GM21528 (cell line): ENCODE measurements around the gene NRTN.
"Not testable (repeated sequence)": the region's sequence is repeated elsewhere in the genome, so short reads cannot be mapped to it uniquely, and the experiment has no call there.

Source experiments
- ATAC-seq: cut with Tn5 transposase; IDR thresholded peaks from one replicate; pipeline ENCODE4 v1.9.1; 2021; ENCODE audit warnings: mild to moderate bottlenecking, moderate library complexity; ENCODE audit not compliant: unreplicated experiment, low FRiP score

The NRTN gene, protein sequence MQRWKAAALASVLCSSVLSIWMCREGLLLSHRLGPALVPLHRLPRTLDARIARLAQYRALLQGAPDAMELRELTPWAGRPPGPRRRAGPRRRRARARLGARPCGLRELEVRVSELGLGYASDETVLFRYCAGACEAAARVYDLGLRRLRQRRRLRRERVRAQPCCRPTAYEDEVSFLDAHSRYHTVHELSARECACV

DNA sequence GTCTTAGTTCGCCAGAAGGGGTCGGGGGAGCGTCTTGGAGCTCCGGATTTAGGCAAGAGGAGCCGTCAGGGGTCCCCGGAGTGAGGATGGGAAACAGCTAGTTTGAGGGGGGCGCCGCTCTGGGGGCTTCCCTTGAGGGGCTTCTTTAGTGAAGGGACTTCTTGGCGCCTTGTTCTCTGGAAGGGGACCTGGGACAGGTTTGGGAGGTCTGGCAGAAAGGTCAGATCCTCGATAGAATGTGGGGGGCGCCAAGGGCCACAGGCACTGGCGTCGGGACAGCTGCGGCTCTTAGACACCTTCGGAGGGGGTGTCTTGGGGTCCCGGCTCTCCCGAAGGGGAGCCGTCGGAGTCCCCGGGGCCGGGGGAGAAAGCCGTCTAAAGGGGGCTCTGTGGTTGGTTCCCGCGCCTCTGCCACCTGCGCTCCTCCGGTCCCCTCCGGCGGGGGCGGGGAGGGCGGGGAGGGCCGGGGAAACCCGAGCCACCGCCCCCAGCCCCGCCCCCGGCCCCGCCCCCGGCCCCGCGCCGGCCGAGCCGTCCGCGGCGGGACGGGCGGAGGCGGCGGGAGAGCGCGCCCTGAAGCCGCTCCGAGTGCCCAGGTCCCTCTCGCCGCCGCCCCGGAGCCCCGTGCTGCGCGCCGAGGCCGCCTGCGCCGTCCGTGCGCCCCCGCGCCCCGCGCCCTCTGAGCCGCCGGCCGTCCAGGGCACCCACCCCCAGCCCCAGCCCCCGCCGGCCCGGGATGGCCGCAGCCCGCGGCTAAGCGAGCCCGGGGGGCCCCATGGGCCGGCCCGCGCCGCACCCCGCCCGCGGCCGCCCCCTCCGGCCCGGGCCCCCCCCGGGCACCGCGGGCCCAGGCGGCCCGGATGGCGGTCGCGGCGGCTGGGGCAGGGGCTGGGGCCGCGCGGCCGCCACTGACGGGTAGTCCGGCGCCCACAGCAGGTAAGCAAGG, at the start of gene NRTN:
NRTN (plus strand) TSS at position 552 of the 946 bp plus-strand sequence. CDS start 19,099 bp downstream, outside the sequence.
- no peak for ATAC-seq

DNA sequence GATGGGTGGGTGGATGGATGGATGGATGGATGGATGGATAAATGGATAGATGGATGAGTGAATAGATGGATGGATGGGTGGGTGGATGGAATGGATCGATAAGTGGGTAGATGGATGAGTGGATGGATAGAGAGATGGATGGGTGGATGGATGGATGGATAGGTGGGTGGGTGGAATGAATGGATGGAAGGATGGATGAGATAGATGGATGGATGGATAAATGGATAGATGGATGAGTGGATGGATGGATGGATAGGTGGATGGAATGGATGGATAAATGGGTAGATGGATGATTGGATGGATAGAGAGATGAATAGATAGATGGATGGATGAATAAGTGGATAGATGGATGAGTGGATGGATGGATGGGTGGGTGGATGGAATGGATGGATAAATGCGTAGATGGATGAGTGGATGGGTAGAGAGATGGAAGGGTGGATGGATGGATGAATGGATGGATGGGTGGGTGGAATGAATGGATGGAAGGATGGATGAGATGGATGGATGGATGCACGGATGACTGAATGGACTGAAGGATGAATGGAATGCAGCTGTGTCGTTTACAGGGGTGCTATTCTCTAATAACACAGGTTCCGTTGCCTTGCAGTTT, 42.2 kb upstream of the NRTN start:
- ATAC-seq = no peak

DNA sequence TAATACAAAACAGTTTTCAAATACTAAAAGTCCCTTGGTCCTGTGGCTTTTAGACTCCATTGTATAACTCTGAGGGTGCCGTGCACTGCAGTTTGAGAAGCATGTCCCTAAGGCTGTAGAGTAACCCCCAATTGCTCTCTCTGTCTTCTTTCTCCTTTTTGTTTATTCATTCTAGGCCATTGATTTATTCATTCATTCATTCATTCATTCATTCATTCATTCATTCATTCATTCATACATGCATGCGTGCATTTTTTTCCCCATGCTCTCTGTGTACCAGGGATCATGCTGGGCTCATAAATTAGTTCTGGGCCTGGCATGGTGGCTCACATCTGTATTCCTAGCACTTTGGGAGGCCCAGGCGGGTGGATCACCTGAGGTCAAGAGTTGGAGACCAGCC, 39.6 kb upstream of the NRTN start:
- ATAC-seq = no peak

DNA sequence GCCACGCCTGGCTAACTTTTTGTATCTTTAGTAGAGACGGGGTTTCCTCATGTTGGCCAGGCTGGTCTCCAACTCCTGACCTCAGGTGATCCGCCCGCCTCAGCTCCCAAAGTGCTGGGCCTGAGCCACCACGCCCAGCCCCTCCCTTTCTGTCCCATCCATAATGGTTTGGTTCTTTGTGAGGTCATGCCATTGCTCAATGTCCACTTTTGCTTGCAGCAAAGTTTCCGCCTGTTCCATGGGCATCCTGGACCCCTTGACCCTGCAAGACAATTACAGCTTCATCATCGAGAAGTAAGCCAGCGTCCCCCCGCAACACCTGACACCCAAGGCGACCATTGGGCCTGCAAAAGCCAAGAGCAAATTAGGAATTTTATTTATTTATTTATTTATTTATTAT, 36.9 kb upstream of the NRTN start:
- ATAC-seq = no peak

DNA sequence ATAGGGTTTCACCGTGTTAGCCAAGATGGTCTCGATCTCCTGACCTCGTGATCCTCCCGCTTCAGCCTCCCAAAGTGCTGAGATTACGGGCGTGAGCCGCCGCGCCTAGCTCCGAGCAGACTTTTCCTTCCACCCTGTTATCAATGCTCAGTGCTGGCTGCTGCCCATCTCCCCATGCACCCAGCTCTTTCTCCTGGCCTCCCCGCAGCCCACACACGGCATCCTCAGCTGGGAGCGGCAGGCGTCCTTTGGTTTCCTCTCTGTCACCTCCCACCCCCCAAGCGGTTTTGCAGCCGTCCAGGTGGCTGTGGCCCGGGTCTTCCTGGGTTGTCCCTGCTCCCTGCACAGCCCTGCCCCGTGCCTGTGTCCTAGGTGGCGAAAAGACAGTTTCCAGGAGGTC, 32.5 kb upstream of the NRTN start:
- no peak for ATAC-seq

DNA sequence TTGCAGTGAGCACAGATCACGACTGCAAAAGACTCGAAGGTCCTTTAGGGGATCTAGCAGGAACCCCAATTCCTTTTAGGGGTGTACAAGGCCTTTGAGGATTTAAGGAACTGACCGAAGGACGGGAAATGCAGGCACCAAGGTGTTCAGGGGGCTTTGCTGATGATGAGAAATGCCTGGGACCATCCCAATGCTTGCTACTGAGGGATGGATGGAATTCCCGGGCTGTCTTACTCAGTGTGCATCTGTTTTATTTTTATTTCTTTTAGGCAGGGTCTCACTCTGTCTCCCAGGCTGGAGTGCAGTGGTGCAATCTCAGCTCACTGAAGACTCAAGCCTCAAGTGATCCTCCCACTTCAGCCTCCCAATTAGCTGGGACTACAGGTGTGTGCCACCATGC, 31.6 kb upstream of the NRTN start:
- no peak for ATAC-seq

DNA sequence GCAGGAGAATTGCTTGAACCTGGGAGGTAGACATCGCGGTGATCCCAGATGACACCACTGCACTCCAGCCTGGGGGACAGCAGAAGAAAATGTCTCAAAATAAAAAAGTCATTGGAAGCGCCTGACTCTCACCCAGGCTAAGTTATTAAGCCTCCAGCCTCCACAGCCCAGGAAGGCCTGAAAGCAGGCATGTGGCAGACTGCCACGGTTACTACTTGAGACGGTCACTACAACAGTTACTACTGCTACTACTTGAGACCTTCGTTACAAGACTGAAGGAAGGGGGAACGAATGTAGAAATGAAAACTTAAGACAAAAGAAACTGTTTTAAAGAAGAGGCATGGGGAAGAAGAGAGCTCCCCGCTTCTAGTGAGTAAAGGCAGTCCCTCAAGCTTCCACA, 29.9 kb upstream of the NRTN start:
- ATAC-seq = no peak

DNA sequence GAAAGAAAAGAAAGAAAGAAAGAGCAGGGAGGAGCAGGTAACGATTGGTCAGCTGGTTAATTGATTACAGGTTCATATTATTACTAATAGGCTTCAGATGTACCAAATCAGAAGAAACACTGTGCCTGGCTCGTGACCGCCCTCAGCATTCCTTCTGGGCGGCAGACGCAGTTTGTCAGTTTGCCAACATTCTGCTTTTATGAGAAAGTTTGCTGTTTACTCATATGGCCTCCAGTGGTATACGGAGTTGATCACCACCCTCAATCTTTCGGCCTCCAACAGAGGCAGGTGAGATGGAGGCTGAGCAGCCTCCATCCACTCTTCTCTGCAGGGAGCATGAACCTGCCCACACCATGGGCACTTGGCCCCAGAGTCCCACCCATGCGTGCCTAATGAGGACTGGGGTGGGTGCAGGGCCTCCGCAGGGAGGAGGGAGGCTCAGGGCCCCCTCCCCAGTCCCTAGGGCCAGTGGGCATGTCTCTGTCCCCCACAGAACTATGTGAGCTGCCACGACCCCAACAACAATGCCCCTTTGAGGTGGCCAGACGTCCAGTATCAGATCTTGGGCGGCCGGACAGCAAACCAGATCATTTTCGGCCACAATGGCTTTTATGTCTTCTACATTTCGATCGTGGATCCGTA, 29.1 kb upstream of the NRTN start:
- ATAC-seq = no peak

DNA sequence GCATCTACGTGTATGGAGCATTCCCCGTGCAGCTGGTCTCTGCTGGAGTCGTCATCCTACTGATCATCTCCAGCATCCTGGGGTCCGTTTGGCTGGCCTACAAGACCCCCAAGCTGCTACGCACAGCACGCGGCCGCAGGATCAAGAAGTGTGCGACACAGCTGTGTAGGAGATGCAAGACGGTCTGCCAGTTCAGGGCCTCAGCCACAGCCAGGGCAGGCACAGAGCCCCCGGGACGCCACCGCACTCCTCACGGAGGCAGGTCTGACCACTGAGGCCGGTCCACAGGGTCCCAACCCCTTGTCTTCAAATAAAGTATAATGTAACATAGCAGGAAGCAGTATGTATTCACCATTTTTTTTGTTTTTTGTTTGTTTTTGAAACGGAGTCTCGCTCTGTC, 26.5 kb upstream of the NRTN start:
- no peak for ATAC-seq

DNA sequence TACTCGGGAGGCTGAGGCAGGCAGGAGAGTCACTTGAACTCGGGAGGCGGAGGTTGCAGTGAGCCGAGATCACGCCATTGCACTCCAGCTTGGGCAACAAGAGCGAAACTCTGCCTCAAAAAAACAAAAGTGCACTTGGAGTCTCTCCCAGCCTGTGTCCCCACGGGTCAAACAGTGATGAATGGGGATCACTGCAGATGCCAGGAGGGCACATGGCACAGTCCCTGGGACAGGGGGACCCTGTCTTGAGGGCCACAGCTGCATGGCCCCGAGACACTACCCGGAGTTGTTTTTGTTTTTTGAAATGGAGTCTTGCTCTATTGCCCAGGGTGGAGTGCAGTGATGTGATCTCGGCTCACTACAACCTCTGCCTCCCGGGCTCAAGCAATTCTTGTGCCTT, 24.0 kb upstream of the NRTN start:
- ATAC-seq = not testable (repeated sequence)

DNA sequence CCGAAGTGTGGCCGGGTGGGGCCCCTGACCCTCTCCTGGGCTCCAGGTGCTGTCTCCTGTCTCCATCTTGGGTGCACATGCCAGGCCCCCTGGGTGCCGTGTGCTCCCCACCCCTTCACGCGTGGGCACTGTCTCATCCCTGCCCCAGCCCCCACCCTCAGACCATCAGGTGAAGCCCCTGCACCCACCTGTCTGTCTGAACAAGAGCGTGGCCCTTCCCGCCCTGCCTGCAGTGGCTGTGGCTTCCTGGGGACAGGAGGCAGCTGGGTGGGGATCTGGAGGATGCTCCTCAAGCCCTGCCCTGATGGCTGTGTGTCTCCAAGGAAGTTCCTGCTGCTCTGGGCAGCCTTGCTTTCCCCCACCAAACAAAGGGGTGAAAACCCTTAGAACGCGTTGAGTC, 22.5 kb upstream of the NRTN start:
- ATAC-seq = no peak

DNA sequence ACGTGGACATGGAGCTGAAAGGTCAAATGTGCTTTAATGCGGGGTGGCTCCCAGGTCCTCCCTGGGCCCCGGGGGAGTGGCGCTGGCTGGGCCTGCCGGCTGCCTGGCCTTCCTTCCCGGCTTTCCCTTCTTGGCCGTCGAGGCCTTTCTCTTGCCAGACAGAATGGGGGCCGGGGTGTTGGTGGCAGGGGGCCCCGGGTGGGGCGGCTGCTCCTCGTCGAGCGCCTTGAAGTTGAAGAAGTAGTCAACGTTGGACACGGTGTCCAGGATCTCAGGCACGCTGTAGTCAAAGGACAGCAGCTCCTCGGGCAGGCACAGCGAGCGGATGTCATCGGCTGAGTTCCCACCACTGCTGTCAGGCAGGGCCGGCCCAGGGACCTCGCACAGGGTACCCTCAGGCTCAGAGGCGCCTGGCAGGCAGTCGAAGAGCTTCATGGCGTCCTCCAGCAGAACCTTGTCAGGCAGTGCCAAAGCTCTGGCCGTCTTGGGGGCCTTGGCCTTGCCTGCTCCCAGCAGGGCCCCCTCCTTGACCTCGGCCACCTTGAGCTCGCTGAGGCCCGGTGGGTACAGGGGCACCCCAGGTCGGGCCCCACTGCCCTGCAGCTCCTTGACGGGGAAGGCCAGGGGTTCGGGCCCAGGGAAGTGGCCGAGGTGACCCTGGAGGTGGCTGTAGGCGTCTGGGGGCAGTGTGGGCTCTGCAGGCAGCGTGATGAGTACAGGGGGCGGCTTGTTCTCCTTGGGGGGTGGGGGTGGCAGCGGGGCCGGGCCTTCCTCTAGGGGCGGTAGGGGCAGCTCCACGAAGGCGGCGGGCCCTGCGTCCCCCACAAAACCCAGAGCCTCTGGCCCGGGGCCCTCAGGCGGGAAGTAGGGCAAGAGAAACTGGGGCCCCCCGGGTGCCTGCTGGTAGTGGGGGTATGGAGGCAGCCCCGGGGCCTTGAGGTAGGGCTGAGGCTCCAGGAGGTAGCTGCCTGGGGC, 21.6 kb upstream of the NRTN start:
- no peak for ATAC-seq

DNA sequence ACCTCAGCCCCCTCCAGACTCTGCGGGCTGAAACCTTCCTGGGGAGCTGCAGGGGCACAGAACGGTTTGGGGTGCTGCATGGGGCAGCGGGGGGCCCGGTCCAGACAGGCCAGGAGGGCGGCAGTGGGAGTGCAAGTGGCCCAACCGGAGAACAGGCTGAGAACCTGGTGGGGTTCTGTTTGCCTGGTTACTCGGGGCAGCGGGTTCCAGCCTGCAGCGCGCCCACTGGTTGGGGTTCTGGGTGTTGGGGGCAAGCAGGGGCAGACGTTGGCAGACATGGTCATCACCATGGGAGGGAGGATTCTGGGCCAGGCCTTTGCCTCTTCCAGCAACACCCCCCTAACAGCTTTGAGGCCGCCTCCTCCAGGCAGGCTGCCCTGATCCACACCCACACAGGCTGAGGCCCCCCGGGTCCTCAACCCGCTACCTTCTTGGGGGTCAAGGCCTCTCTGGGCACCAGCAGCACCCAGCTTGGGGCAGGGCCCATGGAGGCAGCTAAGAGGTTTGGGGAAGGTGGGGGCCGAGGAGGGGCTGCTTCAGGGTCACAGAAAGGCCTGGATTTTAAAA, 20.2 kb upstream of the NRTN start, which contains the start of gene PRR22:
PRR22 (minus strand) TSS at position 166 of the 567 bp plus-strand sequence; CDS start at position 80, 86 bp downstream.
- ATAC-seq = no peak

DNA sequence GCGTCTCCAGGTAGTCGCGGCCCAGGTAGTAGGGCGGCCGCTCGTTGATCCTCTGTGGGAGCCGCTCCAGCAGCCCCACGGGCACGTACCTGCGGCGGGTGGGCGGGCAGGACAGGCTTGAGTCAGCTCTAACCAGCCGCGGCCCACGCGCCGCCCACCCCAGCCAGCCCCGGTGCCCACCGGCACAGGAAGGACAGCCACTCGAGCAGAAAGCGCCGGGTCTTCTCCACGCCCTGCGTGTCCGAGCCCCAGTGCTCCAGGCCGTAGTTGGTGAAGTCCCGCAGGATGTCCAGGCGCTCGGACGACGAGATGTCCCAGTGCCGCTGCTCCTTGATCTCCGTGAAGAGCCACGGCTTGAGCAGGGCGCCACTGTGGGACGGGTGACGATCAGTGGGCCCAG, 19.4 kb upstream of the NRTN start:
- no peak for ATAC-seq

DNA sequence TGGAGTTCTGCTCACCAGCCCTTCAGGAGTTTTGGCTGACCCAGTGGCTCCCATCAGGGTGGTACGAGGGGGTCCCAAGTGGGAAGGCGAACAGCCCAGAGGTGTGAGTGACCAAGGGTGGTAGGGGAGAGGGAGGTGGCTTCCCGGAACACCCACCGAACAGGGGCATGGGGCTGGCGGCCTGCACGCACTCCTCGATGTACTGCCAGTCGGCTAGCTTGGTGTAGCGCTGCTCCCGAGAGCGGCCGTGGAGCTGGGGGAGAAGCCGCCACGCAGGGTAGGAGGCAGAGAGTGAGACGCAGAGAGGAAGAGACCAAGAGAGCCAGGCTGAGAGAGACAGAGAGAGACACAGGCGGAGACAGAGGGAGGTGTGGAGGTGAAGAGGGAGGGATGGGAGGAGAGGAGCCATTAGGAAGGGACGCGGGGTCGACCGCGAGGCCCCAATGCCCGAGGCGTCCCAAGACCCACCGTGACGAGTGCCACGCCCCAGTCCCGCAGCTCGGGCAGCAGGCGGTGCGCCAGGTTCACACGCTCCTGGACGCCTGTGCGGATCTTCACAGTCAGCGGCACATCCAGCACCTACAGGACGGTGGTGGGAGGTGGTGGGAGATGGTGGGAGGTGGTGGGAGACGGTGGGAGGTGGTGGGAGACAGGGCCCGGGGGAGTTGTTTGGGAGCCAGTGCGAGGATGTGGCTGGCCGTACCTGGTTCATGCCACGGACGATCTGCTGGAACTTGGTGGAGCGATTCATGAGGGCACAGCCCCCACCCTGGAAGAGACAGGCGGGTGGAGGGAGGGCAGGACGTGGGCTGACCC, 18.1 kb upstream of the NRTN start:
- no peak for ATAC-seq

DNA sequence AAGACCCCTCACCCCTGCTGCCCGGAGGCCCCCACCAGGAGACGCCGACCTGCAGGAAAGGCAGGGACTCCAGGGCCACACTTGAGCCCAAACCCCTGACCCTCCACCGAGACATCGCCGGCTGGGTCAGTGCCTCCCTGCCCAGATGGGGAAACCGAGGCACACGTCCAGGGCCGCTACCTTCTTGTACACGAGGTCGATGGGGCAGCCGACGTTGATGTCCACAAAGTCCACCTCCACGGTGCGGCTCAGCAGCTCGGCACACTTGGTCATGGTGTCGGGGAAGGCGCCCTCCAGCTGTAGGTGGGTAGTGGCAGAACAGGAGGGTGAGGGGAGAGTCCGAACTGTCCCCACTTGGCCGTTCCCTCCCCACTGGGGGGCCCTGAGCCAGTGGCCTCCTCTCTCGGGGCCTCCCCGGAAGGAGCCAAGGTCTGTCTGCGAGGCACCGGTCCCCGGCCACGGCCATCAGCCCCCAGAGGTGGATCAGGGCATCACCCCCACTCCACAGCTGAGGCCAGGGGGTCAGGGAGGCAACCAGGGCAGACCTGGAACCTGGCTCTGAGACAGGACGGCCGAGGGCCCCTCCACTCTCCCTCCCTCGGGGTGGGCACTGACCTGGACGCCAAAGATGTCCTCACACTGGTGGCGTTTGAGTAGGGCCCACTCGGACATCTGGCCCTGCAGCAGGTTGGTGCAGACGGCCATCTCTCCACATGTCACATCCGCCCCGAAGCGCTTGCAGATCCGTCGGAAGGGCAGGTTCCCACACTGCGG, 17.3 kb upstream of the NRTN start:
- ATAC-seq = no peak

DNA sequence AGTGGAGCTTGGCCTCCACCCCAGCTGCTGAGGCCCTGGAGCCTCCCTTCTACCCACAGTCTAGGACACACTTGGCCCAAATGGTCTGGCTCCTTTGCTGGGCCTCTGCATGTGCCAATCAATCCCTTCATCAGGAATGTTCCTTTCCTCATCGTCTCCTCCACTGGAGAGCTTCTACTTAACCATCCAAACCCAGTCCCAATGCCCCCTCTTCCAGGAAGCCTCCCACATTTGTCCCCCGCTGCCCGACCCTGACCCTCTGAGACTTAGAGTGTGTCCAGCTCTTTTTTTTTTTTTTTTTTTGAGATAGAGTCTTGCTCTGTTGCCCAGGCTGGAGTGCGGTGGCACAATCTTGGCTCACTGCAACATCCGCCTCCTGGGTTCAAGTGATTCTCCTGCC, 16.4 kb upstream of the NRTN start:
- no peak for ATAC-seq

DNA sequence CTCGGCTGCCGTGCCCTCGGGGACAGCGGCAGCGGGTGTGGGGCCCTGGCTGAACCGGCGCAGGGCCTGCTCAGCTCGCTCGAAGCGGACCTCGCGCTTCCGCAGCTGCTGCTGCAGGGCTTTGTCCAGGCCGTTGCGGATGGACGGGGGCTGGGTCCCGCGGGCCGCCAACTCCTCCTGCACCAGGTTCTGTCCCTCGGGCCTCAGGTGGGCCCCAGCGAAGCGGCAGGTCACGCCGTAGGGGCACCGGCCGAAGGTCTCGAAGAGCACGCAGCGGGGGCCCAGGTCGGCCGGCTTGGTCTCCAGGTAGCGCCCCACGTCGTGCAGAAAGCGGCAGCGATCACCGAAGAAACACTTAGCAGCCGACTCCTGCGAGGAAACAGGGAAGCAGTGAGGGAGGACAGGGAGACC, 15.5 kb upstream of the NRTN start:
- no peak for ATAC-seq
